ENCODE data around the gene SLC17A4. TPM values are rescaled to one million over a fixed set of nuclear protein-coding genes. Genes with fewer than 3 reads are reported as not detected.

The SLC17A4 gene
- not detected for total RNA-seq

DNA sequence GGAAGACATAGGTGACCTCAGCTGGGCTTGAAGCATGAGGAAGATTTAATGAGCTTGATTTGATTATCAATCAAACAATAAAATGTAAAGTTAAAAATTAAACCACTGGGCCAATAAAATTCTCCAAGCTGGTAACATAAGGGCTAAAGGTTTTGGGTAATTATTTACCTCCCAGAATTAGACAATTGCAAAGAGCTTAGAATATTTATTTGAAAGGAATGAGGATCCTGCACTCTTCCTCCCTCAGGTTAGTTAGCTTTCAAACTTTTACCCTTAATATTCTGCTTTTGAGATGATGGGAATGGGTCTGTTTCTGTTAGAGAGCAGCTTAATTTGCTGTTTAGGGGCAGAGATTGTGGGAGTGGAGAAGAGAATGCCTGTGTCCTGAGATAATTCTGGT is at the start of gene SLC17A4:
Gene SLC17A4 (plus strand): TSS at position 208 of the 400 bp plus-strand sequence. CDS start 7,221 bp downstream, outside the sequence.
- no peaks in the 10 kb centered on the region for H3K9me3 ChIP-seq (ENCODE audit: low read depth, low read length)
- no peaks in the 10 kb centered on the region for H3K27me3 ChIP-seq (ENCODE audit: insufficient read depth, low read length)
- no peaks in the 10 kb centered on the region for H3K4me1 ChIP-seq (ENCODE audit: insufficient read depth, low read length)
- H3K4me3 ChIP-seq (ENCODE audit: low read length): no peak within 1 kb of the TSS

DNA sequence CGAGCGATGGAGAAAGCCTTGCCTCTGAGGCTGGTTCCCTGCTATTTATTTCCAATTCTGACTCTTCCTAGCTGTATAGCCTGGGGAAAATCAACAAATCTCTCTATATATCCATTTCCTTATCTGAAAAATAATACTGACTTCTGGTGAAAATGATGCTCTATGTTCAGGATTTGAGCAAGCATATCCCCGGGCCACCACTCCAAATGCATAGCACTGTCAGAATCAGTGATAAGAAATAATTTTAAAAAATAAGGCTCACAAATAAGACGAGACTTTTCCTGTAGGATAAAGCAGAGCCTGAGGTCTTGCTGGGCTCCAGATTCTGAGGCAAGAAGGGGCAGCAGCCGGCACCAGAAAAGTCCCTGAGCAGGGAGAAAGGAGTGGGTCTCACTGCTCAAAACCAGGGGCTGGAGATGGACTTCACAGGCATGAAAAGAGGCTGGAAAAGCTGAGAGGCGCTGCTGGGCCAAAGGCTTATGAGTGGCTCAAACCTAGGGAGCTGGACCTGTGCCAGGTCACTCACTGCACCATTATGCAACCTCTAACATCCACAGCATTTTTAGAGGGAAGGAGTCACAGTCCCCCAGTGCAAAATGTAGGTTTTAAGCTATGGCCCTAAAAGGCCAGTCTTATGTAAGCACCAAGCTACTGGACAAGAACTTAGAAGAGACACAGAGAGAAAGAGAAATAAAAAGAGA is 48.1 kb upstream of the SLC17A4 start:
- no peak overlapping the region for H3K4me3 ChIP-seq (ENCODE audit: low read length)
- H3K27me3 ChIP-seq (ENCODE audit: insufficient read depth, low read length): peaks cover 3% of the 10 kb centered on the region
- H3K4me1 ChIP-seq (ENCODE audit: insufficient read depth, low read length): no peaks in the 10 kb centered on the region
- no peaks in the 10 kb centered on the region for H3K9me3 ChIP-seq (ENCODE audit: low read depth, low read length)

DNA sequence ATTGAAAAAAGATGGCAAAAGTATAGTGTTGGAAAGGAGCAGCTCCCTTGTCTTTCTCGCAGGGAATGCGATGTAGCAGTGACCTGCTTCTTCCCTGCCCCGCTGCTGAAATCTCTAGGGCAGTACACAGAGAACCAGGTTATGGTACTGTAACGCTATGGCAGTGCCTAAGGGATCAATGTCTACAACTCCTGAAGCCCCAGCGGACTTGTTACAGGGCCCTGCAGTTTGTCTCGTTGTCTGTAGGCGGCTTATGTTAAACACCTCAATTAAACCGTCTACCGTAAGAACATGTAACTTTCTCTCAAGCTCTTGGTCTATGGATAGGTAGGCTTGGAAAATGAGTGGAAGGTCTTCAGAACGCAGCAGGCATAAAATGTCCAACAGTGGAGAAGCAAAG is 44.8 kb upstream of the SLC17A4 start:
- Histone ChIP-seq H3K9me3 (ENCODE audit: low read depth, low read length) (no peaks in the 10 kb centered on the region), H3K4me3 (ENCODE audit: low read length) (no peak overlapping the region), H3K4me1 (ENCODE audit: insufficient read depth, low read length) (peaks cover under 1% of the 10 kb centered on the region), H3K27me3 (ENCODE audit: insufficient read depth, low read length) (peaks cover 3% of the 10 kb centered on the region)

GRCh38 chr6:25710287-25710686 is 44.3 kb upstream of the SLC17A4 start:
- H3K9me3 ChIP-seq (ENCODE audit: low read depth, low read length): no peaks in the 10 kb centered on the region
- no peak overlapping the region for H3K4me3 ChIP-seq (ENCODE audit: low read length)
- H3K4me1 ChIP-seq (ENCODE audit: insufficient read depth, low read length): peaks cover 6% of the 10 kb centered on the region
- H3K27me3 ChIP-seq (ENCODE audit: insufficient read depth, low read length): peaks cover 3% of the 10 kb centered on the region

- no peak overlapping the region for H3K4me3 ChIP-seq (ENCODE audit: low read length)
- no peaks in the 10 kb centered on the region for H3K27me3 ChIP-seq (ENCODE audit: insufficient read depth, low read length)
- peaks cover 6% of the 10 kb centered on the region for H3K4me1 ChIP-seq (ENCODE audit: insufficient read depth, low read length)
- H3K9me3 ChIP-seq (ENCODE audit: low read depth, low read length): no peaks in the 10 kb centered on the region
These were observed 40.7 kb upstream of the SLC17A4 start for GRCh38 chr6:25713824-25714223.

- Histone ChIP-seq H3K9me3 (ENCODE audit: low read depth, low read length) (no peaks in the 10 kb centered on the region), H3K27me3 (ENCODE audit: insufficient read depth, low read length) (no peaks in the 10 kb centered on the region), H3K4me3 (ENCODE audit: low read length) (no peak overlapping the region), H3K4me1 (ENCODE audit: insufficient read depth, low read length) (peaks cover 6% of the 10 kb centered on the region)
These were observed 39.8 kb upstream of the SLC17A4 start for GRCh38 chr6:25714765-25715164.

GRCh38 chr6:25715794-25716193 is 38.7 kb upstream of the SLC17A4 start:
- Histone ChIP-seq H3K9me3 (ENCODE audit: low read depth, low read length) (no peaks in the 10 kb centered on the region), H3K4me1 (ENCODE audit: insufficient read depth, low read length) (peaks cover 6% of the 10 kb centered on the region)

DNA sequence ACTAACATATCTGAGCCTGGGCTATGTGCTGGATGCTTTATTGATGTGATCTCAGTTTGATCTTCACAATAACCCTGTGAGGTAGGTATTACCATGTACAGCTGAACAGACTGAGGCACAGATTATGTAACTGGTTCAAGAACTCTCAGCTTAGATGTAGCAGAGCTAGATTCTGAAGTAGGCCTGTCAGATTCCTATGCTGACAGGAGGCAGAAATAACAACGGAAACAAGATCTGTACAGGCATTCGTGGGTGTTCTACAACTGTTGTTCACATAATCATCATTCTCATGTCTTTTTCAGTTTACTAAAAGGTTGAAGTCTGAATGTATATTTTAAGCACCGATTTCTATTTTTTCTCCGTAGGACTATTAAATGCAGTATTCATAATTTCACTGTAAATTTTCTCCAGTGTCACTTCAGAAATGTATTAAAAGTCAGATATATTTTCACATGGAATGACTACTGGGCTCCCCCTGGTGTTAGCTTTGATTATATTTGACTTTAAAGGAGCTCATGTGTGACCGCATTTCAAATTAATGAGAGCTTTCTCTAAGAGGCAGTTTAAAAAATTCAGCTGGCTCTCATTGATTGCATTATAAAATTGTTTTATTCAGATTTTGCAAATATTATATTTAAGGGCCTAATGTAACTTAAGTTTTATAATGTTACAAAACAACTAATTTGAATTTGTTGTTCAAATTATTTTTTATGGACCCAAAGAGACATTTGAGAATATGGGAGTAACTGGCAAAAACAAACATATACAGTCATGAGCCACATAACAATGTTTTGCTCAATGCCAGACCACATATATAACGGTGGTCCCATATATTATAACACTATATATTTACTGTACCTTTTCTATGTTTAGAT is 36.4 kb upstream of the SLC17A4 start:
- Histone ChIP-seq H3K27me3 (ENCODE audit: insufficient read depth, low read length) (no peaks in the 10 kb centered on the region), H3K4me3 (ENCODE audit: low read length) (no peak overlapping the region), H3K4me1 (ENCODE audit: insufficient read depth, low read length) (peaks cover 6% of the 10 kb centered on the region), H3K9me3 (ENCODE audit: low read depth, low read length) (no peaks in the 10 kb centered on the region)

More at GRCh38 chr6:25715794-25716193, 38.7 kb upstream of the SLC17A4 start:
- Histone ChIP-seq H3K27me3 (ENCODE audit: insufficient read depth, low read length) (no peaks in the 10 kb centered on the region), H3K4me3 (ENCODE audit: low read length) (no peak overlapping the region)

- H3K9me3 ChIP-seq (ENCODE audit: low read depth, low read length): no peaks in the 10 kb centered on the region
- no peak overlapping the region for H3K4me3 ChIP-seq (ENCODE audit: low read length)
- H3K4me1 ChIP-seq (ENCODE audit: insufficient read depth, low read length): no peaks in the 10 kb centered on the region
- H3K27me3 ChIP-seq (ENCODE audit: insufficient read depth, low read length): peaks cover 3% of the 10 kb centered on the region
These were observed 28.2 kb upstream of the SLC17A4 start for GRCh38 chr6:25726122-25726911.

GRCh38 chr6:25727028-25727427 is 27.5 kb upstream of the SLC17A4 start:
- Histone ChIP-seq H3K9me3 (ENCODE audit: low read depth, low read length) (no peaks in the 10 kb centered on the region), H3K4me3 (ENCODE audit: low read length) (no peak overlapping the region), H3K27me3 (ENCODE audit: insufficient read depth, low read length) (peaks cover 3% of the 10 kb centered on the region), H3K4me1 (ENCODE audit: insufficient read depth, low read length) (no peaks in the 10 kb centered on the region)

- H3K9me3 ChIP-seq (ENCODE audit: low read depth, low read length): no peaks in the 10 kb centered on the region
- H3K4me1 ChIP-seq (ENCODE audit: insufficient read depth, low read length): no peaks in the 10 kb centered on the region
- H3K27me3 ChIP-seq (ENCODE audit: insufficient read depth, low read length): peaks cover 12% of the 10 kb centered on the region
- H3K4me3 ChIP-seq (ENCODE audit: low read length): no peak overlapping the region
These were observed 23.6 kb upstream of the SLC17A4 start for GRCh38 chr6:25730907-25731306.

- H3K4me1 ChIP-seq (ENCODE audit: insufficient read depth, low read length): no peaks in the 10 kb centered on the region
- H3K27me3 ChIP-seq (ENCODE audit: insufficient read depth, low read length): peaks cover 12% of the 10 kb centered on the region
- H3K4me3 ChIP-seq (ENCODE audit: low read length): no peak overlapping the region
- no peaks in the 10 kb centered on the region for H3K9me3 ChIP-seq (ENCODE audit: low read depth, low read length)
These were observed 22.8 kb upstream of the SLC17A4 start for GRCh38 chr6:25731721-25732120.

GRCh38 chr6:25732468-25733198 is 21.9 kb upstream of the SLC17A4 start:
- H3K27me3 ChIP-seq (ENCODE audit: insufficient read depth, low read length): peaks cover 18% of the 10 kb centered on the region
- H3K9me3 ChIP-seq (ENCODE audit: low read depth, low read length): peaks cover 8% of the 10 kb centered on the region
- H3K4me1 ChIP-seq (ENCODE audit: insufficient read depth, low read length): no peaks in the 10 kb centered on the region
- H3K4me3 ChIP-seq (ENCODE audit: low read length): no peak overlapping the region

DNA sequence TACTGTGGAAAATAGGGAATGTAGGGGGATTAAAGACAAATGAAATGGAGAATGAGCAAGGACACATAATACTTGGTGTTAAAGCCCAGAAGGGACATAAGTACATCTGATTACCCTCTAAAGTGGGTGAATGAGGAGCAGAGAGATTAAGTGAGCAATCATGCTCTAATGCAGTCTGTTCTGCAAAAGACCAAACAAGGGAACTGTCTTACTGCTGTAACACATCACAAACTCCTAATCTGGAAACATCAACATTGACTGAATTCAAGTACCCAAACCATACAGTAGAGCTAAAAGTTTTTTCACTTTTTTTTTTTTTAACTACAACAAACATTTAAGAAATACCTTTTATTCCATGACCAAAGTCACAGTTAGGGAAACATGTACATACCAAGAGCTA is 19.3 kb upstream of the SLC17A4 start:
- Histone ChIP-seq H3K27me3 (ENCODE audit: insufficient read depth, low read length) (peaks cover 18% of the 10 kb centered on the region), H3K4me1 (ENCODE audit: insufficient read depth, low read length) (no peaks in the 10 kb centered on the region), H3K4me3 (ENCODE audit: low read length) (no peak overlapping the region), H3K9me3 (ENCODE audit: low read depth, low read length) (peaks cover 12% of the 10 kb centered on the region)
